ENCODE results near the gene MAN1C1.

Gene MAN1C1

DNA sequence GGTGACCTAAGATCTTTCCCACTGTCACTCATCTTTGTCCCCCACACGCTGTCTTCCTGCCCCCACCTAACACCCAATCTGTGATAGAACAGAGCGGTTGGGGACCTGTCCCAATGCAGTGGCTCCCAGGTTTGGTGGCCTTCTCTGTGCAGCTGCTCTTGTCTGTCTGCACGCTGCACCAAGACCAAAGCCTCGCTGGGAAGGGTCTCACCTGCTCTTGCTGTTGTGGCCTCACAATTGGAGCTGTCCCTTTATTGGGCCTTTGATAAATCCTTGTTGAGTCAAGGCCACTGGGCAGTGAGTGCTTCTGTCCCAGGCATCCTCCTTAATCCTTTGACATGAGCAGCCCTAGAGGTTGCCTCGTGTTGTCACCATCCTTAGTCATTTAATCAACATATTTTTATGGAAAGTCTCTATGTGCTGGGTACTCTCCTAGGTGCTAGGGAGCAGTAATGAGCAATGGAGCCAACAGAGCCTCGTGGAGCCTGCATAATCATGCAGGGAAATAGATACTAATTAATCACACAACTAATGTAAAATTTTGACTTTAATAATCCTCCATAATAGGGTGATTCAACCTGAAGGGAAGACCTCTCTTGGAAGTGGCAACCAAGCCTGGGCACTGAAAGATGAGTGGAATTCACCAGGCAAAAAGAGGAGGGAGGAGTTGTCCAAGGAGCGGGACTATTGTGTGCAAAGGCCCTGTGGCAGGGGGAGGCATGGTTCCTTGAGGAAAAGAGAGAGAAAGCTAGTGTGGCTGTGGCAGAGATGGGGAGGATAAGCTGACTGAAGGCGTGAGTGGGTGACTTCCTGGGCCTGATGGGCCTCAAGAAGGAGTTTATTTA is 57.6 kb downstream of the MAN1C1 start:
- TF ChIP-seq MYC (IDR thresholded peaks at IDR 0.05; ENCODE audit: low read depth, low read length) (no peak), POLR2A (IDR thresholded peaks at IDR 0.05; ENCODE audit: extremely low read depth, insufficient read length) (no peak)
- TF ChIP-seq, protein P1, sequence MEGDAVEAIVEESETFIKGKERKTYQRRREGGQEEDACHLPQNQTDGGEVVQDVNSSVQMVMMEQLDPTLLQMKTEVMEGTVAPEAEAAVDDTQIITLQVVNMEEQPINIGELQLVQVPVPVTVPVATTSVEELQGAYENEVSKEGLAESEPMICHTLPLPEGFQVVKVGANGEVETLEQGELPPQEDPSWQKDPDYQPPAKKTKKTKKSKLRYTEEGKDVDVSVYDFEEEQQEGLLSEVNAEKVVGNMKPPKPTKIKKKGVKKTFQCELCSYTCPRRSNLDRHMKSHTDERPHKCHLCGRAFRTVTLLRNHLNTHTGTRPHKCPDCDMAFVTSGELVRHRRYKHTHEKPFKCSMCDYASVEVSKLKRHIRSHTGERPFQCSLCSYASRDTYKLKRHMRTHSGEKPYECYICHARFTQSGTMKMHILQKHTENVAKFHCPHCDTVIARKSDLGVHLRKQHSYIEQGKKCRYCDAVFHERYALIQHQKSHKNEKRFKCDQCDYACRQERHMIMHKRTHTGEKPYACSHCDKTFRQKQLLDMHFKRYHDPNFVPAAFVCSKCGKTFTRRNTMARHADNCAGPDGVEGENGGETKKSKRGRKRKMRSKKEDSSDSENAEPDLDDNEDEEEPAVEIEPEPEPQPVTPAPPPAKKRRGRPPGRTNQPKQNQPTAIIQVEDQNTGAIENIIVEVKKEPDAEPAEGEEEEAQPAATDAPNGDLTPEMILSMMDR (IDR thresholded peaks at IDR 0.05; ENCODE audit: low read depth, low read length), result no peak
- TF ChIP-seq, protein P2, sequence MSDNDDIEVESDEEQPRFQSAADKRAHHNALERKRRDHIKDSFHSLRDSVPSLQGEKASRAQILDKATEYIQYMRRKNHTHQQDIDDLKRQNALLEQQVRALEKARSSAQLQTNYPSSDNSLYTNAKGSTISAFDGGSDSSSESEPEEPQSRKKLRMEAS (IDR thresholded peaks at IDR 0.05; ENCODE audit: low read depth, low read length), result no peak

DNA sequence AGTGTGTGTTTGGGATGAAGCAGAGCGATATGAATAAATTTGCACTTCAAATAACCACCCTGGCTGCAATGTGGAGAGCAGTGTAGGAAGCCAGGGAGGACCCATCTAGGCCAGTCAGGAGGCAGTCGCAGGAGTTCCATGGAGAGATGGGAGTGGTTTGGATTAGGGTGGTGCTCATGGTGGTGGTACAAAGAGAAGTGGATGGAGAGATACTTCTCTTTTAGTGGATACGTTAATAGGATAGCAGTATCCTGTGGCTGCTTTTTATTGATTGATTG is 58.2 kb downstream of the MAN1C1 start:
- no peak overlapping the region for H3K4me3 ChIP-seq (ENCODE audit: low read depth, low read length)
- TF ChIP-seq POLR2A (IDR thresholded peaks at IDR 0.05; ENCODE audit: extremely low read depth, insufficient read length), result no peak
- TF ChIP-seq, protein P2 (IDR thresholded peaks at IDR 0.05; ENCODE audit: low read depth, low read length), result no peak
- TF ChIP-seq, protein P1 (IDR thresholded peaks at IDR 0.05; ENCODE audit: low read depth, low read length), result no peak
- no peak for TF ChIP-seq MYC (IDR thresholded peaks at IDR 0.05; ENCODE audit: low read depth, low read length)
- DNase-seq (ENCODE audit: low read depth), result no peak

More for the DNA sequence above, 57.6 kb downstream of the MAN1C1 start:
- H3K4me3 ChIP-seq (ENCODE audit: low read depth, low read length), result no peak overlapping the region
- no peak for DNase-seq (ENCODE audit: low read depth)

DNA sequence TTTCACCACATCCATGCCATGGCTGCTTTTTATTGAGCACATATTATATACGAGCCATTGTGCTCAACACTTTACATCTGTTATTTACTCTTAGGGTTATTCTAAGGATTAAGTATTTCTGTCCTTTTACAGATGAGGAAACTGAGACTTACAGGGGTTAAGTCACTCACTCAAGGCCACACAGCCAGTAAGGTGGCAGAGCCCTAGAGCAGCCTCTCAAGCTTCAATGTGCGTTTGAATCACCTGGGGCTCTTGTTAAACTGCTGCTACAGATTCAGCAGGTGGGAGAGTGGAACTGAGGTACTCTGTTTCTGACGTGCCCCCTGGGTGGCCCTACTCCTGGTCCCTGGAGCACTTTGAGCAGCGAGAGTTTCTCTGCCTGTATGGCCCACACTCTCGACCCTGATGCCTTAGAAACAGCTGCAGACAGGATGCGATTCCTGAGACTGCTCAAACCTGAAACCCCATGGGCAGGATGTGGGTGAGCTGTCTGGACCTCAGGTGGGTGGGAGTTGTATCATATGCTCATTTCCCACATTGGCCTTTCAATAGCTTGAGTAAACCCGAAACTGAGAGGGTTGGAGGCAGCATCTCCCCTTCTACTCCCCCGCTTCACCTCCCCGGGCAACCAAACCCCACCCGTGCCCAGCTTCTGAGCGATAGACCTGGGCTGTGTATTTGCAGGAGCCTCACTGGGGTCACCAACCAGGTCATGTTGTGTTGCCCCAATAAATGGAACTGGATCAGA is 59.3 kb downstream of the MAN1C1 start:
- no peak for DNase-seq (ENCODE audit: low read depth)
- H3K4me3 ChIP-seq (ENCODE audit: low read depth, low read length), result no peak overlapping the region
- TF ChIP-seq, protein P2 (IDR thresholded peaks at IDR 0.05; ENCODE audit: low read depth, low read length), result no peak
- TF ChIP-seq MYC (IDR thresholded peaks at IDR 0.05; ENCODE audit: low read depth, low read length) (no peak), POLR2A (IDR thresholded peaks at IDR 0.05; ENCODE audit: extremely low read depth, insufficient read length) (no peak)
- TF ChIP-seq, protein P1 (IDR thresholded peaks at IDR 0.05; ENCODE audit: low read depth, low read length), result no peak

DNA sequence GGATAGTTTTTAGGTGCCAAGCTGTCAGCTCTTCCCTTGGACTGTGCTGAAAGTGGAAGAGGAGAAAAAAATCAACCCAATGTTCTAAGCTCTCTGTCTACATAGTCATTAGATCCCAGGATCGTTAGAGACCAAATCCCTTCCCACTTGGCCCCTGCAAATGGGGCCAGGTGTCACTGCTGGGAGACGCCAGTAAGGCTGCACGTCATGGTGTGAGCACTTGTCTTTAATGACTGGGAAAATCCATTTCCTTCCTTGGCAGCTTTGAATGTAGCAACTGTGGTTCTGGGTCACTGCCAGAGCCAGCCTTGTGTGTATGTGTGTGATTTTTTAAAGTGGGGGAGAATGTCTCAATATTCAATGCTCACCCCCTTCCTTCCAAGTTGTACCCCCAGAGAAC is 59.9 kb downstream of the MAN1C1 start:
- no peak overlapping the region for H3K4me3 ChIP-seq (ENCODE audit: low read depth, low read length)
- TF ChIP-seq, protein P2 (IDR thresholded peaks at IDR 0.05; ENCODE audit: low read depth, low read length), result no peak
- TF ChIP-seq, protein P1 (IDR thresholded peaks at IDR 0.05; ENCODE audit: low read depth, low read length), result no peak
- TF ChIP-seq MYC (IDR thresholded peaks at IDR 0.05; ENCODE audit: low read depth, low read length), result no peak
- TF ChIP-seq POLR2A (IDR thresholded peaks at IDR 0.05; ENCODE audit: extremely low read depth, insufficient read length), result no peak
- DNase-seq (ENCODE audit: low read depth), result no peak

DNA sequence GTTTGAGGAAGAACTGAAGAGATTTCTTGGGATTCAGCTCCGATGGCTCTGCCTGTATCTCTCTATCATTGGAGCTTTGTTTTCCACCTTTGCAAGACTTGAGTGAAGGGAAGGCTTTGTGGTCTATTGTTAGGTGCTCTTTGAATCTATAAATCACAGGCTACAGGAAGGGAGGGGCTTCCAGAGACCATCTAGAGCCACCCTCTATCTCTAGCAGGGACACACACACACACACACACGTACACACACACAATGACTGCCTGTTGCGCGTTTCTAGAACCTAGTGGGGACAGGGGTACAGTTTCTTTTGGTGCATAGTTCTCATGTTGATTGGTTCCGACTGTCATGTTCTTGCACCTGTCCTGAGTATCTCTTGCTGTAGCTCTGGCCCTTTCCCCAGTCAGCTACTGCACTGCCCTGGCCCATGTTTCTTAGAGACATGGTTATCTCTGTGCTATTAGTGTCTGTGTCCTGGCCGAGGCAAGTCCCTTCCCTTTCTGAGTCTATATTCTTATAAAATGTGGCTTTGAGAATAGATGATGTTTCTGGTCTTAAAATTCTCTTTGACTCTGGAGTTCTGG is 60.7 kb downstream of the MAN1C1 start:
- H3K4me3 ChIP-seq (ENCODE audit: low read depth, low read length), result no peak overlapping the region
- TF ChIP-seq POLR2A (IDR thresholded peaks at IDR 0.05; ENCODE audit: extremely low read depth, insufficient read length) (no peak), MYC (IDR thresholded peaks at IDR 0.05; ENCODE audit: low read depth, low read length) (no peak)
- TF ChIP-seq, protein P2 (IDR thresholded peaks at IDR 0.05; ENCODE audit: low read depth, low read length), result no peak
- TF ChIP-seq, protein P1 (IDR thresholded peaks at IDR 0.05; ENCODE audit: low read depth, low read length), result no peak
- no peak for DNase-seq (ENCODE audit: low read depth)

Data from NB4 (cell line).